Stimulated activated CD4-positive, alpha-beta T cell treated with anti-CD3 and anti-CD28 coated beads, Interleukin-12 subunit alpha, Interleukin-12 subunit beta, amount 100 ng/mL, for 4 hours (primary cell): ENCODE data around the gene ADCK1.
A peak's percentile ranks its signal among the peaks of the same experiment; 100 is the strongest.
"Not testable (repeated sequence)": the region's sequence is repeated elsewhere in the genome, so short reads cannot be mapped to it uniquely, and the experiment has no call there.

ENCODE experiments used
- DNase-seq: peaks from one replicate; pipeline ENCODE4 v3.0.0-alpha.2; 2020

The ADCK1 gene

DNA sequence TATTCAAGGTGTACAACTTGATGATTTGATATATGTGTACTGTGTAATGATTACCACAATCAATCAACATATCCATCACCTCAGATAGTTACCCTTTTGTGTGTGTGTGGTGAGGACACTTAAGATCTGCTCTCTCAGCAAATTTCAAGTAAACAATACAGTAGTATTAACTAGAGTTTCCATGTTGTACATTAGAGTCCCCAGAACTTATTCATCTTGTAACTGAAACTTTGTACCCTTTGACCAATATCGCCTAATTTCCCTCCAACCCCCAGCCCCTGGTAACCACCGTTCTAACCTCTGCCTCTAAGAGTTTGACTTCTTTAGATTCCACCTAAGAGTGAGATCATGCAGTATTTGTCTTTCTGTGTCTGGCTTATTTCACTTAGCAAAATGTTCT, 12.1 kb downstream of the ADCK1 start:
- no peak for DNase-seq

GRCh38 chr14:77812682-77813081, 12.8 kb downstream of the ADCK1 start:
- not testable (repeated sequence) for DNase-seq

DNA sequence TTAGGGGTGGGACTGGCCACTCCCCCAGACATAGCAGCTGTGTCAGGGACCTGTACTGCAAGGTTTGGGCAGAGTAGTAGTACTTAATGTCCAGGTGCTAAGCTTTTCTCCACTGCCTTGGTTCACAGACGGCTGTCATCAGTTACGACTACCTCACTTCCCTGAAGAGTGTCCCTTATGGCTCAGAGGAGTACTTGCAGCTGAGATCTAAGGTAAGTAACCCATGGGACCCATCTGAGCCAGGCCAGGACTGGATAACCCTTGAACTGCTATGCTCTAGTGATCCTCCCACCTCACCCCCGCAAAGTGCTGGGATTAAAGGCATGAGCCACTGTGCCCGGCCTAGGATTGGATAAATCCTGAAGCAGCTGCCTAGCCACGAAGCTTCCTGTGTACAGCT, 22.4 kb downstream of the ADCK1 start:
- no peak for DNase-seq

DNA sequence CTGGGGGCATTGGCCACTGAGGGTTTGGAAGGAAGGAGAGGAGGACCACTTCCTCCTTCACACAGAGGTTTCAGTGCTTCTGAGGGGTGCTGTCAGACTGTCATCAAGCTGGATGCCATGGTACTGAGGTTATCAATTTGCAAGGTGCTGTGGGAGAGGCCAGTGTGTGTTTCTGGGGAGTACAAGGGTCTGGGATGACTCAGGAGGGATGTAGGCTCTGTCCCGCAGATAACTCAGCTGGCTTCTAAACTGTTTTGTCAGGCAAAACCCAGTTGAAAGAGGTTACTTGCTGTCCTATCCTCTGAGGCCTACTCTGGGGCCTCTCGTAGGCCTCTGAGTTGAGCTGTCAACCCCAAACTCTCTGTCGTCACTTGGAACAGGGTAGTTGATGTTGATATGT, 22.8 kb downstream of the ADCK1 start:
- no peak for DNase-seq

DNA sequence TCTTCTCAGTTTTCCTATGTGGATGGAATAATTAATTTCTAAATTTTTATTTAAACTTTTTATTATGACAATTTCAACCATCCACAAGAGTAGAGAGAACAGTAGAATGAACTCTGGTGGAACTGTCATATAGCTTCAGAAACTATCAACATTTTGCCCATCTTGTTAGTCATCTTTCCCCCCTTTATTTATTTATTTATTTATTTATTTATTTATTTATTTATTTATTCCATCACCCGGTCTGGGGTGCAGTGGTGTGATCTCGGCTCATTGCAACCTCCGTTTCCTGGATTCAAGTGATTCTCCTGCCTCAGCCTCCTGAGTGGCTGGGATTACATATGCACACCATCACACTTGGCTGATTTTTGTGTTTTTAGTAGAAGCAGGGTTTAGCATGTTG, 23.5 kb downstream of the ADCK1 start:
- no peak for DNase-seq

DNA sequence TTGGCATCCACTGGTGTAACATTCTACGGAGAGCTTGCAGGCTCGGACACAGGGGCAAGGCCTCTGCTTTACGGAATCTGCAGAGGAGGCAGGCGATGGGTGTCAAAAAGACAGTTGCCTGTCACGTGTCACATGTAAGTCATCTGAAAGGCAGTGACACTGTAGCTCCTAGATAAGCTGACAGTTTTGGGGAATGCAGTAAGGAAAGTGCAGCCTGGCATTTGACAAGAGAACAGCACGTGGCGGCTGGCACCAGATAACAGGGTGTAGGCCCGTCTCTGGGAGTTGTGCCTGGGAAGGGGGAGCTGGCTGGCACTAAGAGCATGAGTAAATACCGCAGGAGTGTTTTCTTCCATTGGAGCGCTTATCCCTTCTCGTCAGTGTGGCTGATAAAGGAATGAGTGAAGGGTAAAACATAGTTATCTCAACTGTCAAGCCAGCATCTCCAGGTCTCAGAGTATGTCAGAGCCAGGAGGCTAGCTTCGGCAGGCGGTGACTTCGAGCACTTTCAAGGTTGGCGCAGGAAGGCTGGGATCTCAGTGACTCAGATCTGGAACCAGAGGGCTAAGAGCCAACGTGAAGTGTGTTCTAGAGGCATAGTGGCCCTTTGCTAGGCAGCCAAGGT, 26.1 kb downstream of the ADCK1 start:
- no peak for DNase-seq

- DNase-seq, result no peak
These were observed 30.8 kb downstream of the ADCK1 start for GRCh38 chr14:77830692-77831091.

DNA sequence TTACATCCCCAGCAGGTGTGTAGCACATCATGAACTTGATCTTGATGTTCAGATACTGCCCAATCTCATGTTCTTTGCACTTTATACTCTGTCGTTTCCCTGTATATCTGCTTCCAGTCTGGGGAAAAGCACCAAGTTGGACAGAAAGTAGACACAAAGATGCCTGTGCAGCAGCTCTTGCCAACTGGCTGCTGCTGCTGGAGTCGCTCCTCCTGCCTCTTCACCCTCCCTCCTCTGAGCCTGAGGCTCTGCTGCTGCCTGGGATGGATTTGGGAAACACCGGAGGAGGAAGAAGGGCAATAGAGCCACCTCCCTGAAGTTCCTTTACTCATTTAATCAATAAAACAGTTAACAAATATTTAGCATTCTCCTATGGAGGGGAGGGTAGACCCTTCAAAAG, 32.4 kb downstream of the ADCK1 start:
- DNase-seq, result no peak

DNA sequence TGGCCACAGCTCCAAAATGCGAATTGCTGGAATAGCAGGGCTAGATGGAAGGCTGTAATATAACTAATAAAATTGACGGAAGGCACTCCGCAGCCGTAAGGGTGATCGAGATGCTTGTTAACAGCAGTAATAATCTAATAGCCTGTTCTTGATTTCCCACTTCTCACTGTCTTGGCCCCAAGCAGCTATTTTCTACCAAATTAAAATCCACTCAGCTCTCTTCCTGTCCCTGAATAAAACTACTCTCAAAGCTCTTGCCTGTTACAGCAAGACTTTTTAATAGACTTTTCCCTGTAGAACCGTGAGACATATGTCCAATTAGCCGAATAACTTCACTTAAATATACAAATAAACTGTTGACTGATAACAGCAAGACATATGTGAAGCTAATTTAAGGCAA, 38.0 kb downstream of the ADCK1 start:
- no peak for DNase-seq

GRCh38 chr14:77838831-77839511, 39.1 kb downstream of the ADCK1 start:
- DNase-seq, result no peak

DNA sequence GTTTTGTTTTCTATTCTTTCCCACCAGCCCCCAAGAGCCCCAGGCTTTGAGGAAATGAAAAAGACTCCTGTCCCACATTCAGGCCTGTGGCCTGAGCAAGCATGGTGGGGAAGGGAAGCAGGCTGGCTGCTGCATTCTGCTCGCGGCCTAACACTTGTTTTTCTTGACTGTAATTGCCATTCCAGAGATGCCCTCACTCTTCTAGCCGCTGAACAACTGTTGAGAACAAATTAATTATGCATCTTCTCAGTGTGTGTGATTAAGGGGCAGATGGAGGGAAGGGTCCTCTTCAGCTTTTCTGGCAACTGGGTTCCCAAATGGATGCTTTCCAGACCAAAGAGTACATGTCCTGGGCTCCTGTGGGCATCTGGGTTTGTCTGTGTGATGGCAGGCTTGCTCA, 43.3 kb downstream of the ADCK1 start:
- no peak for DNase-seq

GRCh38 chr14:77843651-77844050, 43.7 kb downstream of the ADCK1 start:
- no peak for DNase-seq

DNA sequence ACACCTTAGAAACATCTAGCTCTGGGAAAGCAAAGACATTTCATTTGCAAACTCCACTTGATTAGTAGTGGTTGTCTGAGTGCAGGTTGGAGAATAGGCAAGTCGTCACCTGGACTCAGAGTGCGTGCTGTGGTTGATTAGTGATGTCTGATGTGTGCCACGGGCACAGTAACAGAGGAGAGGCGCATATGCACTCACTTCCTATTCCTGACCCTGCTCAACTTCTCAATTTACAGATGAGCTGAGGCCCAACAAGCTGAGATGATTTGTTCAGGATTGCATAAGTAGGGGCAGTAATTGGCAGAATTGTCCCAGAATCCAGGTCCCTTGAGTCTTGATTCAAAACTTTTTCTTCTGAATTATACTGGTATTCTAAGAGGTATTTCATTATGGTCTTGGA, 44.9 kb downstream of the ADCK1 start:
- DNase-seq, result no peak

GRCh38 chr14:77848031-77848430, 48.1 kb downstream of the ADCK1 start:
- DNase-seq, result no peak

- DNase-seq, result no peak
These were observed 49.8 kb downstream of the ADCK1 start for GRCh38 chr14:77849711-77850110.

DNA sequence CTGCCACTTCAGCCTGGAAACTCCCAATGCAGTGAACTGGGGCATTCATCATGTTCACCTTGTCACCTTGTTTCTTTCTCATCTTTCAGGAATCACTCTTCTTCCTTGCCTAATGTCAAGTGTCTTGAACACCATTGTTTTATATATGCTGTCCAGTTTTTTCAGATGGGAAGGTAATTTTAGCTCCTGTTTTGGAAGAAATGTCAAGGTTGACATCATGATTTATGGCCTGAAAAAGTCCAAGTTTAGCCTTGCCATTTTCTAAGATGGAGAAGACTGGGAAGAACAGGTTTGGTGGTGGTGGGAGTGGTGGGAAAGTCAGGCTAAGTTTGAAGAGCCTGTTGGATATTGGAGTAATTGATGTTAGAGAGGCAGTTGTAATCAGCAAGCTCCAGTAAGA, 54.0 kb downstream of the ADCK1 start:
- no peak for DNase-seq

DNA sequence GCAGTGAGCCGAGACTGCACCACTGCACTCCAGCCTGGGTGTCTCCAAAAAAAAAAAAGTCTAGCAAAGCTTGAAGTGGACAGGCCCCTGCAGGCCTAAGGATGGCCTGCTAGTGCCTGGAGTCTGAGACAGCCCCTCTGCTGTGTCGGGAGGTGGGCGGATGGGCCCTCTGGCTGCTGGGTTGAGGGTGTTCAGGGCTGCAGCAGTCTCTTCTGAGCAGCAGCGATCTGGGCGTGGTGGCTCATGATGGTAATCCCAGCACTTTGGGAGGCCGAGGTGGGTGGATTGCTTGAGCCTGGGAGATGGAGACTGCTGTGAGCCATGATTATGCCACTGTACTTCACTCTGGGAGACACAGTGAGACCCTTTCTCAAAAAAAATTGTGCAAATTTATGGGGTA, 57.0 kb downstream of the ADCK1 start:
- DNase-seq, result no peak

- no peak for DNase-seq
These were observed 60.1 kb downstream of the ADCK1 start for GRCh38 chr14:77859934-77860570.

DNA sequence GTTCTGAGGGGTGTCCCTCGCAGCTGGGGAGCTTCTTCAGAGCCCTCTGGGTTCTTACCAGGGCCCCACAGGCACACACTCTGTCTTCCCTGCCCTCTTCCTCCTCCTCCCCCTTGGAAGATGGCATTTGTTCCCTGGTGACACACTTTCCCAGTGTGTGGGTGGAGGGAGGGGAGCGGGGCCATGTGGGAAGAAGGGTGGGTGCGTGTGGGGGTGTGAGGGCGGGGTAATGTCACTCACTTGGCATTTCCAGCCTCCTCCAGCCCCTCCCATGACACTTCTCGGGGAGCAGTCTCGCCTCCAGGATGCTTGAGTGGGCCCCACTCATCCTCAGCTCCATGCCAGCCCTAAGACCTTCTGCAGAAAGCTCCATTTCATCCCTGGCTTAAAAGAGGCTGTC, 61.3 kb downstream of the ADCK1 start:
- DNase-seq, result no peak

- DNase-seq, result peak; percentile 78
These were observed 62.4 kb downstream of the ADCK1 start for GRCh38 chr14:77862154-77862786.

- DNase-seq, result no peak
These were observed 64.2 kb downstream of the ADCK1 start for GRCh38 chr14:77864085-77864484.

- DNase-seq, result no peak
These were observed 64.7 kb downstream of the ADCK1 start for GRCh38 chr14:77864580-77864979.

- DNase-seq, result no peak
These were observed 65.5 kb downstream of the ADCK1 start for GRCh38 chr14:77865455-77865854.

GRCh38 chr14:77866932-77867331, 67.0 kb downstream of the ADCK1 start:
- no peak for DNase-seq
